ENCODE results near the gene COL16A1. TPM values are rescaled to one million over a fixed set of nuclear protein-coding genes. Genes with fewer than 3 reads are reported as not detected.

The COL16A1 gene
- polyA plus RNA-seq, 1 of the 3 experiments (the other 2 are of a cell fraction) = 10.4 TPM

DNA sequence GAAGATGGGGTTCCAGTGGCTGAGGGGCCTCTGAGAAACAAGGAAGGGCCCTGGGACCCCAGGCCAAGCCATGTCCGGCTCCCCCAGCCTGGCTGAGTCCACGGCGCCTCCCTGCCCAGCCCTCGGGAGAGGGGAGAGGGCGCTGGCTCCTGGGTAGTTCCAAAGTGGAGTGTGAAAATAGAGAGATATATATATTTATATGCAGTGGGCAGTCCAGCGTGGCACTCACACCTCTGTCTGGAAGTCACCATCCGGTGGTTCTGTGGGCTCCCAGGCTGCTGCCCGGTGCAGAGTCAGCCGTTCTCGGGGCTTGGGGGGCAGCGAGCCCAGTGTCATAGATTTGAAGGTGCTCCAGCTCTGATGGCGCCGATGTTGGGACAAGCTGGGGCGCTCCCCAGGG lies 23.4 kb upstream of the COL16A1 start:
- no peaks in the 10 kb centered on the region for H3K27me3 ChIP-seq (ENCODE audit: insufficient read depth)
- H3K4me1 ChIP-seq (ENCODE audit: control insufficient read depth in 1 of 2, insufficient read depth in 2 of 2, low read depth in 1 of 2, low read length in 1 of 2) = peaks cover 0 to 6% of the 10 kb centered on the region in 2 experiments; a peak in 1 of 4 replicates
- DNase-seq = no peak
- 96% methylated on average over 4 of the region's 14 CpGs for WGBS (ENCODE audit: low lambda C conversion rate)
- H3K9me3 ChIP-seq = no peaks in the 10 kb centered on the region
- ChIA-PET POLR2A (interaction anchor here (1.0 kb wide), 1 partner anchor 12 kb away, joined by 5 read pairs; no protein-coding TSS in a partner anchor), CTCF (interaction anchor here (1.2 to 3.4 kb wide), 3 partner anchors 12 to 63 kb away, joined by 6 to 36 read pairs (median 22); no protein-coding TSS in a partner anchor)
- peaks cover 0 to 26% of the 10 kb centered on the region in 2 experiments for H3K36me3 ChIP-seq (replicated peaks in 1 of 2; ENCODE audit: control insufficient read depth in 1 of 2, insufficient read depth in 2 of 2, low read length in 1 of 2)
- no peaks in the 10 kb centered on the region for H3K9me2 ChIP-seq
- H3K27ac ChIP-seq (ENCODE audit: low read depth in 2 of 2, low read length in 1 of 2) = no peak overlapping the region
- H3K79me2 ChIP-seq (ENCODE audit: insufficient read depth) = no peaks in the 10 kb centered on the region
- H3K9ac ChIP-seq = no peak overlapping the region
- H4K20me1 ChIP-seq (ENCODE audit: insufficient read depth) = no peaks in the 10 kb centered on the region
- H3K4me3 ChIP-seq (ENCODE audit: low read depth in 2 of 2, low read length in 1 of 2) = no peak overlapping the region
- H3K4me2 ChIP-seq = no peak overlapping the region
- no peak for TF ChIP-seq RCOR1 (IDR thresholded peaks at IDR 0.05; ENCODE audit: low read length)
- no peak for TF ChIP-seq GABPA (IDR thresholded peaks at IDR 0.05; ENCODE audit: low read depth)
- H3F3A ChIP-seq (replicated peaks; ENCODE audit: insufficient read depth) = peaks cover 5% of the 10 kb centered on the region
- no peak overlapping the region for H2AFZ ChIP-seq (ENCODE audit: low read depth)

DNA sequence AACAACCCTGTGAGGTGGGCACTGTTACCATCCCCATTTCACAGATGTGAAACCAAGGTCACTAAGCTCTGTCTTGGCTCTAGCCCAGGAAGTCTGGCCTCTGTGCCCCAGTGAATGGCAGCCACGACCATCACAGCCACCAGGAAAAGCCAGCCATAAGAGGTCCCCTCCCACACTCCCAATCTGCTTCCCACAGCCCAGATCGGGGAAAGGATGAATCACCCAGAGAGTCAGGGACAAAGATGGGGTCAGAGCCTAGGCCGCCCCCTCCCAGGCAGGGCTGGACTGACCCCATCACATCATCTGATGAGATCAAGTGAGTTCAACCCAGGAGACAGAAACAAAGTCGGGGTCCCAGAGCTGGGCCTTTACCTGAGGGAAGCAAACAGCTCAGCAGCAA lies 22.9 kb upstream of the COL16A1 start:
- ChIA-PET POLR2A (interaction anchor here (1.0 kb wide), 1 partner anchor 11 kb away, joined by 5 read pairs; no protein-coding TSS in a partner anchor), CTCF (interaction anchor here (1.2 to 3.4 kb wide), 5 partner anchors 7 to 62 kb away, joined by 6 to 36 read pairs (median 9); no protein-coding TSS in a partner anchor)
- no peak for DNase-seq
- 66% methylated on average over 3 of the region's 4 CpGs for WGBS (ENCODE audit: low lambda C conversion rate)
- Histone ChIP-seq H3K36me3 (replicated peaks in 1 of 2; ENCODE audit: control insufficient read depth in 1 of 2, insufficient read depth in 2 of 2, low read length in 1 of 2) (peaks cover 0 to 23% of the 10 kb centered on the region in 2 experiments), H3F3A (replicated peaks; ENCODE audit: insufficient read depth) (peaks cover 5% of the 10 kb centered on the region), H3K4me2 (no peak overlapping the region), H3K9me3 (no peaks in the 10 kb centered on the region), H3K9me2 (no peaks in the 10 kb centered on the region), H3K27ac (ENCODE audit: low read depth in 2 of 2, low read length in 1 of 2) (no peak overlapping the region), H3K4me1 (ENCODE audit: control insufficient read depth in 1 of 2, insufficient read depth in 2 of 2, low read depth in 1 of 2, low read length in 1 of 2) (peaks cover 0 to 6% of the 10 kb centered on the region in 2 experiments; a peak in 1 of 4 replicates), H2AFZ (ENCODE audit: low read depth) (no peak overlapping the region), H3K27me3 (ENCODE audit: insufficient read depth) (no peaks in the 10 kb centered on the region), H3K9ac (no peak overlapping the region), H4K20me1 (ENCODE audit: insufficient read depth) (no peaks in the 10 kb centered on the region), H3K79me2 (ENCODE audit: insufficient read depth) (no peaks in the 10 kb centered on the region), H3K4me3 (ENCODE audit: low read depth in 2 of 2, low read length in 1 of 2) (no peak overlapping the region)
- TF ChIP-seq MAX (IDR thresholded peaks at IDR 0.05; ENCODE audit: low read depth) (no peak), POLR2AphosphoS5 (IDR thresholded peaks at IDR 0.05; ENCODE audit: low read depth, low read length) (no peak)

DNA sequence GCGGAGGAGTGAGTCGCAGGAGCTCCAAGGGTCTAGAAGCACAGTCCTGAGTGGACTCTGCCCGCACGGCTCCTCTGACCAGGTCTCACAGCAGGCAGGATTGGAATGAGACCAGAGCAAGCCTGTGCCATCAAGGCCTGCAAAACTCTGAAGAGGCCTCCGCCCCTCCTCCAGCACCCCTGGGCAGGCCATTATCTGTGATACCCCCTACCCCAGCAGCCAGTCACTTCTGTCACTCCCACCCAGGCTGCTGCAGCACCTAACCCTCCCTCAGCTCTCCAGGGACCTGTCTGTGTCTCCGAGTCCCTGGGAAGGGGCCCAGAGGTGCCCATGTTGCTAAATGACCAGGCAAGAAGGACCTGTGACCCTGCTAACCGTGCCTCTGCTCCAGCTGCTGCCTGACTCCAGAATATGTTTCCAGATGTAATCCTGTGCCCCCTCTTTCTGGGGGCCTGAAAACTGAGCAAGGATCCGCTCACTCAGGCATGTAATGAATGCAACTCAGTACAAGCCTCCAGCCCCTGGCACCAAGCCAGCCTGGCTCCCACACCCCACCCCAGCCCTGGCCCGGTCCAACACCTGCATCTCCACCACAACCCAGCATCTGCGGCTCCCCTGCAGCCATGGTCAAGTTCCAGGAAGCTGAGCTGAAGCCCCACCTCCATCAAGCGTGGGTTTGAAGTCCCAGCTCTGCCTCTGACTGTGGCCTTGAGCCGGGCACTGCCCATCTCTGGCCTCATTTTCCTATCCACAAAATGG lies 22.1 kb upstream of the COL16A1 start:
- Histone ChIP-seq H3K9ac (no peak overlapping the region), H3K27me3 (ENCODE audit: insufficient read depth) (no peaks in the 10 kb centered on the region), H2AFZ (ENCODE audit: low read depth) (no peak overlapping the region), H3K9me3 (no peaks in the 10 kb centered on the region), H3K4me3 (ENCODE audit: low read depth in 2 of 2, low read length in 1 of 2) (no peak overlapping the region), H3K79me2 (ENCODE audit: insufficient read depth) (no peaks in the 10 kb centered on the region), H3K4me2 (no peak overlapping the region), H3F3A (replicated peaks; ENCODE audit: insufficient read depth) (peaks cover 5% of the 10 kb centered on the region), H3K27ac (ENCODE audit: low read depth in 2 of 2, low read length in 1 of 2) (no peak overlapping the region), H3K4me1 (ENCODE audit: control insufficient read depth in 1 of 2, insufficient read depth in 2 of 2, low read depth in 1 of 2, low read length in 1 of 2) (peaks cover 0 to 6% of the 10 kb centered on the region in 2 experiments; a peak in 1 of 4 replicates), H3K36me3 (replicated peaks in 1 of 2; ENCODE audit: control insufficient read depth in 1 of 2, insufficient read depth in 2 of 2, low read length in 1 of 2) (peaks cover 0 to 16% of the 10 kb centered on the region in 2 experiments), H3K9me2 (no peaks in the 10 kb centered on the region), H4K20me1 (ENCODE audit: insufficient read depth) (no peaks in the 10 kb centered on the region)
- POLR2A ChIA-PET = interaction anchor here (1.0 kb wide), 1 partner anchor 11 kb away, joined by 5 read pairs; no protein-coding TSS in a partner anchor
- TF ChIP-seq NFIC (IDR thresholded peaks at IDR 0.05; ENCODE audit: borderline replicate concordance) = peak; percentile 14; the same call in 1 of the 2 replicates
- TF ChIP-seq NRF1 (IDR thresholded peaks at IDR 0.05; ENCODE audit: low read depth, low read length) = no peak
- WGBS (ENCODE audit: low lambda C conversion rate) = 99% methylated on average over 7 of the region's 12 CpGs
- peak; percentile 55 for DNase-seq
- CTCF ChIA-PET = interaction anchor here (0.8 to 3.4 kb wide), 9 partner anchors 8 to 162 kb away, joined by 3 to 36 read pairs (median 6); partner anchors contain the start of gene COL16A1

All from SK-N-SH (cell line).